ENCODE results near the gene DCLK1.

DCLK1 gene

GRCh38 chr13:35850569-35850968 is 280.6 kb downstream of the DCLK1 start:
- TF ChIP-seq CTCF (IDR thresholded peaks at IDR 0.05), result no peak

DNA sequence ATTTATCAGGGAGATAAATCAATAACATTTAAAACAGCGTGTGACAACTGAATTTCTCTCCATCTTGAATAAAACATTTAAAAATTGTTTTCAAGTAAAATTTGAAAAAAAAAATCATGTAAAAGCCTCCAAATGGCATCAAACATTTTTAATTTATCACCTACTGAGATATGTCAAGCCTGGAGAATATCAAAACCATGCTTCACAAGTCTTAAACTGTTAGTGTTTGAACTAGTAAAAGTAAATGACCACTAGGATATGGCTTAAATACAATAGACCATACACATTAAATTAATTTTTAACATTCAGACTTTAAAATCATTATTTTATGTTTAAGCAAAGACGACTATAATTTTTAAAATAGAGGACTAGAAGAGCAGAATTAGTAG is 281.9 kb downstream of the DCLK1 start:
- no peak for TF ChIP-seq CTCF (IDR thresholded peaks at IDR 0.05)

DNA sequence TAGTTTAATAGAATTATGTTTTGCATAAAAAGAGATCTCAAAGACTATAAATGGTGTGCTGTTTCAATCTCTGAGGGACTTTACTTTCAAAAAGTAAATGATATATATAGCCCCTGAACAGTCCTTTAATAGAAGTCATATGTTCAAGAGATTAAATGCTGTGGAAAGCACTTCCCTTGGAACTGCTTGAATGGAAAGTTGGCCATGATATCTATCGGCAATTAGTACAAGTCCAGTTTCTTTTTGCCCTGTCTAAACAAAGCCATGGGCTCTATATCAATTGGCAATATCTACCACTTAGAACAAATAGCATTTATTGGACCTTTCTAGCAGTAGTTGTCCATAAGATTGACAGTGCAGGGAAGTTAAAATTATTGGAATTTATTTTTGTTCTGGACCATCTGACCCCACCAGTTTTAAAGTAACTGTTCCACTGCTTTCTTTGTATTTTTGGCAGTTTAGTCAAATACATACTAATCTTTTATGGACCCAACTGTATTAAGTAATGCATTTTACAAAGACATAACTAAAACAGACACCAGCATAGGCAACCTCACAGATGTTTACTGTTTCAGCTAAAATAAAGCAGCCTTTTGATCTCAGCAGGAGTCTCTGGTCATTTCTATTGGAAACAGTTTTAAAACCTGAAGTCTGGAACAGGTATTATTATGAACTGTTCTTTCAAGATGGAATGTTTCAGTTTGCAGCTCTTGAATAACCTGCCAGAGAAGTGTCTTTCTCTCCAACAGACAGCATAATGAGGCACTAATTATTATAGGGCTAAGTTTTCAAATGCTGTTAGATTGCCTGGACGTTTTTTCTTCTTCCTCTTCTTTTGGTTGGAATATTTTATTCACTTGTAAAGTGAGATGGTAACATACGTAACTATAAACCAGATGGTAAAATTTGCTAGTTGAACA is 282.6 kb downstream of the DCLK1 start:
- no peak for TF ChIP-seq CTCF (IDR thresholded peaks at IDR 0.05)

GRCh38 chr13:35843272-35843671 is 287.9 kb downstream of the DCLK1 start:
- TF ChIP-seq CTCF (IDR thresholded peaks at IDR 0.05), result no peak

DNA sequence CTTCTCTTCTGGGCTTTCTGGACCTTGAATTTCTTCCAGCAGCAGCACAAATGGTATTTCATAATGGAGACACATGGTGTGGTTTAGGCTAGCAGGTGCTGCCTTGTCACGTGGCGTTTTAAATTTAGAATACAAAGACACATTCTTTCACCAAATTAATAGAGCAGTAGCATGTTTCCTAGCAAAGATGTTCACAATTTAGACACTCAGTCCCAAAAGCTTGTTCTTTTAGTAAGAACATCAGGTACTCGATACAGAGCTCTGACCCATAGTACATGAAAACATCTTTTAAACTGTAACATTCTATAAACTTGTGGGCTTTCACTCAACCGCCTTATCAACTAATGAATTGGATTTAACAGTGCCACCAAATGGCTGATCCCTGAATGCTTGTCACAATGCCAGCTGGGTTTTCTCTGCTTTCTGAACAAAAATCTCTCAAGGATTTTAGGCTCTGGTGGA is 290.1 kb downstream of the DCLK1 start:
- TF ChIP-seq CTCF (IDR thresholded peaks at IDR 0.05), result no peak

GRCh38 chr13:35839806-35840205 is 291.4 kb downstream of the DCLK1 start:
- TF ChIP-seq CTCF (IDR thresholded peaks at IDR 0.05), result no peak

GRCh38 chr13:35838356-35838755 is 292.8 kb downstream of the DCLK1 start:
- no peak for TF ChIP-seq CTCF (IDR thresholded peaks at IDR 0.05)
